GM19438 (cell line): ENCODE data around the gene NCK1.

Source experiments
- ATAC-seq: cut with Tn5 transposase; IDR thresholded peaks from one replicate; pipeline ENCODE4 v1.9.1; 2021; ENCODE audit warnings: low read depth; ENCODE audit not compliant: unreplicated experiment

The NCK1 gene

GRCh38 chr3:136861890-136862616, at the start of gene NCK1:
NCK1 (plus strand) TSS chr3:136862208; CDS start chr3:136928002, 65,794 bp downstream.
- ATAC-seq = peak; percentile 96

GRCh38 chr3:136817448-136817847, 44.6 kb upstream of the NCK1 start:
- ATAC-seq = no peak

GRCh38 chr3:136818191-136818768, 43.7 kb upstream of the NCK1 start:
- no peak for ATAC-seq

GRCh38 chr3:136818769-136819391, 43.1 kb upstream of the NCK1 start, which contains the start of gene SLC35G2:
SLC35G2 (plus strand) TSS chr3:136819126; CDS start chr3:136854461, 35,335 bp downstream.
- ATAC-seq = no peak

- ATAC-seq = no peak
Observed at GRCh38 chr3:136819392-136819730, 42.6 kb upstream of the NCK1 start.

- no peak for ATAC-seq
Observed at GRCh38 chr3:136819731-136820679, 42.0 kb upstream of the NCK1 start.

GRCh38 chr3:136831461-136831860, 30.5 kb upstream of the NCK1 start:
- no peak for ATAC-seq

GRCh38 chr3:136835089-136835812, 26.8 kb upstream of the NCK1 start:
- ATAC-seq = no peak

- ATAC-seq = no peak
Observed at GRCh38 chr3:136835813-136836510, 26.0 kb upstream of the NCK1 start.

- ATAC-seq = no peak
Observed at GRCh38 chr3:136836511-136837156, 25.4 kb upstream of the NCK1 start.

- ATAC-seq = no peak
Observed at GRCh38 chr3:136838641-136839555, 23.1 kb upstream of the NCK1 start.

- no peak for ATAC-seq
Observed at GRCh38 chr3:136839556-136839931, 22.5 kb upstream of the NCK1 start.

GRCh38 chr3:136840252-136840651, 21.8 kb upstream of the NCK1 start:
- no peak for ATAC-seq

- ATAC-seq = no peak
Observed at GRCh38 chr3:136842294-136842693, 19.7 kb upstream of the NCK1 start.

GRCh38 chr3:136844724-136845123, 17.3 kb upstream of the NCK1 start:
- ATAC-seq = no peak

- no peak for ATAC-seq
Observed at GRCh38 chr3:136852180-136852579, 9.8 kb upstream of the NCK1 start.

- ATAC-seq = no peak
Observed at GRCh38 chr3:136856665-136857064, 5.3 kb upstream of the NCK1 start.

- ATAC-seq = no peak
Observed at GRCh38 chr3:136858381-136858780, 3.6 kb upstream of the NCK1 start.
